ENCODE measurements around the gene KCNQ1.

DNA sequence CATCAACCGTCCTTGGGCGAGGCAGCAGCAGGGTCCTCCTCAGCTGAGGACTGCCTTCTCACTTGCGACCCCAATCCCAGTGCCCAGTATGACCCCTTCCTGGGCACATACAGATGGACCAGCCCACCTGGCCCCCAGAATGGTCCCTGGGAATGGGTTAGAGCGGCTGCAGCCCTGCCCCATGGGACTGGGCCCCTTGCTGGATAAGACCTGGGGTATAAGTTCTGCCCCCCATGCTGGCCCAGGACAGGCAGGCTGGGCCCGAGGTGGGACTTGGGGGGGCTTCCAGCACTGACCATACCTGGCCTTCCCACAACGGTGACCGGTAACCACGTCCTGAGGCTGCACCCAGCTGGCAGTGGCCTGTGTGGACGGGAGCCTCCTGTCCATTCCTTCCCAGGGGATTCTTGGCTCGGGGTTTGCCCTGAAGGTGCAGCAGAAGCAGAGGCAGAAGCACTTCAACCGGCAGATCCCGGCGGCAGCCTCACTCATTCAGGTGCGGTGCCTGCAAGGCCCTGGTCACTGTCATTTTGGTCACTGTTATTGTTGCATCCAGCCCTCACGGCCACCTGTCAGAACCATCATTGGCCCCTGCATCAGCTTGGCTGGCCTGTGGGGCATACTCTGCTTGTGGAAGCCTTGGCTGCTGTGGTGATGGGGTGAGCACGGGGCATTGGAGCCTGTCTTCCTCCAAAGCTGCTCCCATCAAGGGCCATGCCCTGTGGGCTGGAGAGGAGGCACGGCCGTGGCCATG is 140.2 kb downstream of the KCNQ1 start:
- TF ChIP-seq, protein P1, sequence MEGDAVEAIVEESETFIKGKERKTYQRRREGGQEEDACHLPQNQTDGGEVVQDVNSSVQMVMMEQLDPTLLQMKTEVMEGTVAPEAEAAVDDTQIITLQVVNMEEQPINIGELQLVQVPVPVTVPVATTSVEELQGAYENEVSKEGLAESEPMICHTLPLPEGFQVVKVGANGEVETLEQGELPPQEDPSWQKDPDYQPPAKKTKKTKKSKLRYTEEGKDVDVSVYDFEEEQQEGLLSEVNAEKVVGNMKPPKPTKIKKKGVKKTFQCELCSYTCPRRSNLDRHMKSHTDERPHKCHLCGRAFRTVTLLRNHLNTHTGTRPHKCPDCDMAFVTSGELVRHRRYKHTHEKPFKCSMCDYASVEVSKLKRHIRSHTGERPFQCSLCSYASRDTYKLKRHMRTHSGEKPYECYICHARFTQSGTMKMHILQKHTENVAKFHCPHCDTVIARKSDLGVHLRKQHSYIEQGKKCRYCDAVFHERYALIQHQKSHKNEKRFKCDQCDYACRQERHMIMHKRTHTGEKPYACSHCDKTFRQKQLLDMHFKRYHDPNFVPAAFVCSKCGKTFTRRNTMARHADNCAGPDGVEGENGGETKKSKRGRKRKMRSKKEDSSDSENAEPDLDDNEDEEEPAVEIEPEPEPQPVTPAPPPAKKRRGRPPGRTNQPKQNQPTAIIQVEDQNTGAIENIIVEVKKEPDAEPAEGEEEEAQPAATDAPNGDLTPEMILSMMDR (IDR thresholded peaks at IDR 0.05) = no peak
- no peak for TF ChIP-seq POLR2A (IDR thresholded peaks at IDR 0.05)

Measured in lower leg skin (tissue), 3 donors.